Stomach (tissue), 4 donors: ENCODE measurements around the gene KRTAP5-2.

Experiments used
- CTCF ChIP-seq, 7 experiments: fragments of 450-650 bp in 4 of 7; fragments of 200-600 bp in 3 of 7; sonication (generic) in 3 of 7; IDR thresholded peaks; one replicate each; pipeline ENCODE4 v1.5.1; 2016 to 2019; ENCODE audit warnings: antibody characterized with exemption in 7 of 7, control low read depth in 2 of 7, mild to moderate bottlenecking in 1 of 7
- POLR2A ChIP-seq, 4 donors: fragments of 450-650 bp; IDR thresholded peaks; one replicate each; pipeline ENCODE4 v1.6.1; 2016; ENCODE audit warnings: antibody characterized with exemption in 4 of 4, control low read depth in 2 of 4, mild to moderate bottlenecking in 1 of 4, moderate library complexity in 1 of 4
- POLR2AphosphoS5 ChIP-seq, 3 donors: sonication (generic); formaldehyde crosslinking; IDR thresholded peaks; one replicate each; pipeline ENCODE4 v1.6.1; 2016; ENCODE audit warnings: antibody characterized with exemption in 3 of 3

DNA sequence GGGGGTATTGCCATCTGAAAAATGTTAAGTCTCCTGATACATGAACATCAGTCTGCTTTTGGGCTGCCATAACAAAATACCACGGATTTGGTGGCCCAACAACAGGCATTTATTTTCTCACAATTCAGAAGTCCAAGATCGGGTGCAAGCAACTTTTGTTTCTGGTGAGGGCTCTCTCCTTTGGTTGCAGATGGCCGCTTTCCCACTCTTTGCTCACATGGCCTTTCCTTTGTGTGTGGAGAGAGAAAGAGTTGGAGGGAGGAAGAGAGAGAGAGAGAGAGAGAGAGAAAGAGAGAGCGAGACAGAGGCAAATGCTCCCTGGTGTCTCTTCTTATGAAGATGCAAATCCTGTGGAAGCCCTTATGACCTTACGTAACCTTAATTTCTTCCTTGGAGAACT, 2.5 kb upstream of the KRTAP5-2 start:
- no peak for TF ChIP-seq CTCF (IDR thresholded peaks at IDR 0.05)
- TF ChIP-seq POLR2A (IDR thresholded peaks at IDR 0.05): no peak
- no peak for TF ChIP-seq POLR2AphosphoS5 (IDR thresholded peaks at IDR 0.05)
